Endothelial cell of umbilical vein (primary cell): ENCODE results near the gene REC8. TPM values are rescaled to one million over a fixed set of nuclear protein-coding genes. Genes with fewer than 3 reads are reported as not detected.

ENCODE experiments used
- BruUV-seq: library from RNA; stranded (reverse); fragments of 400-500 nt; replicated peaks from 2 replicates; lab custom pipeline; 2021; lab: Mats Ljungman, UMichigan
- CTCF ChIA-PET: fragments of 300-600, 350-600 bp; sonication (Branson Sonifier 250); formaldehyde crosslinking; loops from one replicate; lab custom pipeline; 2021; ENCODE audit warnings: antibody characterized with exemption, inconsistent platforms; lab: Charles Lee
- POLR2A ChIA-PET: fragments of 300-600, 350-600 bp; sonication (Branson Sonifier 250); formaldehyde crosslinking; loops from one replicate; lab custom pipeline; 2021; ENCODE audit warnings: antibody characterized with exemption, inconsistent platforms; lab: Charles Lee
- DNase-seq: peaks from one replicate; pipeline ENCODE4 v3.0.0-alpha.2; 2011; ENCODE audit warnings: low read depth, low spot score
- FAIRE-seq: peaks from 2 replicates; lab custom pipeline; 2011; peaks lifted over from hg19 to GRCh38; lab: Jason Lieb, UNC
- H2AFZ ChIP-seq: 2 replicates; pipeline ENCODE4 v1.6.0; 2012; ENCODE audit warnings: low read depth, low read length, control low read depth, inconsistent platforms
- H3K27ac ChIP-seq: 2 replicates; pipeline ENCODE4 v1.5.1; 2011; ENCODE audit warnings: low read depth, mild to moderate bottlenecking, control low read depth, low read length, moderate library complexity; ENCODE audit not compliant: insufficient read depth
- H3K27me3 ChIP-seq, 2 experiments: 2 replicates each; pipeline versions ENCODE4 v1.6.0 to v1.6.1; 2011; ENCODE audit warnings: low read length in 2 of 2, mixed read lengths in 1 of 2; ENCODE audit not compliant: control insufficient read depth in 2 of 2, insufficient read depth in 2 of 2
- H3K36me3 ChIP-seq, 2 experiments: 2 replicates in 1 of 2; 3 replicates in 1 of 2; pipeline ENCODE4 v1.5.1; 2011; ENCODE audit warnings: low read length in 2 of 2, mild to moderate bottlenecking in 1 of 2, moderate library complexity in 1 of 2; ENCODE audit not compliant: control insufficient read depth in 2 of 2, insufficient read depth in 2 of 2; ENCODE audit errors: extremely low read depth in 1 of 2
- H3K4me1 ChIP-seq: 3 replicates; pipeline ENCODE4 v1.5.1; 2011; ENCODE audit warnings: mild to moderate bottlenecking, low read length; ENCODE audit not compliant: control insufficient read depth, insufficient read depth; ENCODE audit errors: extremely low read depth
- H3K4me2 ChIP-seq: 2 replicates; pipeline ENCODE4 v1.6.1; 2011; ENCODE audit warnings: low read length, control low read depth, mixed read lengths; ENCODE audit not compliant: insufficient read depth
- H3K4me3 ChIP-seq, 3 experiments: fragments of 200-600 bp in 1 of 3; sonication (generic), shearing (Covaris generic) in 1 of 3; replicated peaks in 1 of 3; 2 replicates each; pipeline ENCODE4 v1.5.1; 2011 to 2016; ENCODE audit warnings: control low read depth in 3 of 3, low read length in 3 of 3, mild to moderate bottlenecking in 2 of 3, inconsistent platforms in 1 of 3, low read depth in 1 of 3, moderate library complexity in 1 of 3; ENCODE audit not compliant: insufficient read depth in 1 of 3
- H3K79me2 ChIP-seq: 2 replicates; pipeline ENCODE4 v1.6.0; 2012; ENCODE audit warnings: low read length, inconsistent platforms; ENCODE audit not compliant: control insufficient read depth, insufficient read depth
- H3K9ac ChIP-seq: replicated peaks from 2 replicates; pipeline ENCODE3; 2011; ENCODE audit warnings: low read length, control low read depth; ENCODE audit not compliant: insufficient read depth; ENCODE audit errors: extremely low read depth
- H3K9me1 ChIP-seq: replicated peaks from 3 replicates; pipeline ENCODE4 v1.6.0; 2011; ENCODE audit warnings: mild to moderate bottlenecking, low read length; ENCODE audit not compliant: control insufficient read depth, insufficient read depth; ENCODE audit errors: extremely low read depth
- H3K9me3 ChIP-seq: replicated peaks from 2 replicates; pipeline ENCODE4 v1.5.1; 2012; ENCODE audit warnings: low read length, inconsistent platforms; ENCODE audit not compliant: control insufficient read depth, insufficient read depth
- H4K20me1 ChIP-seq: replicated peaks from 2 replicates; pipeline ENCODE3; 2011; ENCODE audit warnings: mild to moderate bottlenecking, low read length; ENCODE audit not compliant: control insufficient read depth, insufficient read depth; ENCODE audit errors: extremely low read depth
- GATA2 ChIP-seq: IDR thresholded peaks from 2 replicates; pipeline ENCODE4 v1.7.0; 2011; ENCODE audit warnings: low read depth, mild to moderate bottlenecking, moderate library complexity, mixed read lengths, low read length; ENCODE audit not compliant: insufficient read length, insufficient read depth
- JUN ChIP-seq: IDR thresholded peaks from 2 replicates; pipeline ENCODE4 v1.6.1; 2011; ENCODE audit warnings: borderline replicate concordance, low read depth; ENCODE audit not compliant: insufficient read length, insufficient read depth
- POLR2AphosphoS5 ChIP-seq: IDR thresholded peaks from 2 replicates; pipeline ENCODE4 v1.6.1; 2012; ENCODE audit warnings: low read depth, mild to moderate bottlenecking, control low read depth, low read length, moderate library complexity; ENCODE audit not compliant: insufficient read depth
- dilution Hi-C: fragments of 300-500 bp; cut with MboI; formaldehyde crosslinking; loops from one replicate; pipeline ENCODE4 v1.15.0; 2019; ENCODE audit warnings: low sequenced_read_pairs; ENCODE audit not compliant: extremely low pct_ligation_motif_present
- intact Hi-C: fragments of 100-400 bp; cut with micrococcal nuclease; formaldehyde crosslinking; loops from one replicate; pipeline ENCODE4 v1.10.0; 2022
- polyA plus RNA-seq, 4 experiments: library from polyadenylated mRNA; depleted of rRNA in 3 of 4; stranded (reverse) in 3 of 4; unstranded in 1 of 4; fragments of >200 nt; gene quantifications; 2 replicates each; pipeline versions ENCODE4 v1.2.1 to v1.2.3, GENCODE V29; 2011 to 2012; ENCODE audit warnings: missing spikeins in 1 of 4
- total RNA-seq: library from RNA; stranded (reverse); gene quantifications from 2 replicates; pipeline ENCODE4 v1.2.3, GENCODE V29; 2021
- TF ChIP-seq, protein P1 (sequence below): IDR thresholded peaks from 2 replicates; pipeline ENCODE4 v1.6.1; 2011; ENCODE audit not compliant: insufficient read depth, insufficient read length
- TF ChIP-seq, protein P2 (sequence below), 2 donors: IDR thresholded peaks; 1 replicate in 1 of 2; 2 replicates in 1 of 2; pipeline ENCODE4 v1.5.1; 2011; ENCODE audit warnings: low read length in 2 of 2, mild to moderate bottlenecking in 2 of 2, moderate library complexity in 2 of 2, control low read depth in 1 of 2, inconsistent platforms in 1 of 2, low read depth in 1 of 2; ENCODE audit not compliant: insufficient read depth in 1 of 2; ENCODE audit errors: extremely low read depth in 1 of 2

Gene REC8
- total and polyA plus RNA-seq, 2 donors (not counting 3 experiments of a cell fraction or from before 2014, with no cell fraction given), result 12.5 to 33.6 TPM

DNA sequence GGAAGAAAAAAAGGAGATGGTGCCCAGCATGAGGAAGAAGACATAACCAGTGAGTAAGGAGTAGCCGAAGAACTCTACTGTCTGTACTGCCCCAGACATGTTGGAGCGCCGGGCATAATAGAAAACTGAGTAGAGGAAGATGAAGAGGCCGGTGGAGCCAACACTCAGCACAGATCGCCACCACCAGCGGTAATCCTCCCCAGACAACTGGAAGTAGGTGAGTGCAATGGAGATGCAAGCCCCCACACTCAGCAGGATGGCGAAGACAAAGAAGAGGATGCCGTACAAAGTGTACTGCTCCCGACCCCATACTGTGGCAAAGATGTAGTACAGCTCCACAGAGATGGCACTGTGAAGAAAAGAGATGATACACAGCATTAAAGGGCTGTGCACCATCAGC lies 17.6 kb downstream of the REC8 start:
- DNase-seq (no peak), FAIRE-seq (no peak)
- intact Hi-C loops, result loop anchor here (2.0 kb wide), 4 partner anchors 29 to 107 kb away; partner anchors contain the start of genes DCAF11, IRF9, NRL and PSME2
- CTCF ChIA-PET, result interaction anchor here (1.0 to 1.6 kb wide), 4 partner anchors 24 to 108 kb away, joined by 3 to 6 read pairs (median 4); partner anchors contain the start of genes CHMP4A, IRF9 and MDP1
- H3K9me1 ChIP-seq, result no peaks in the 10 kb centered on the region
- H3K9me3 ChIP-seq, result no peaks in the 10 kb centered on the region
- TF ChIP-seq, protein P1, sequence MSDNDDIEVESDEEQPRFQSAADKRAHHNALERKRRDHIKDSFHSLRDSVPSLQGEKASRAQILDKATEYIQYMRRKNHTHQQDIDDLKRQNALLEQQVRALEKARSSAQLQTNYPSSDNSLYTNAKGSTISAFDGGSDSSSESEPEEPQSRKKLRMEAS, result no peak
- TF ChIP-seq, protein P2, sequence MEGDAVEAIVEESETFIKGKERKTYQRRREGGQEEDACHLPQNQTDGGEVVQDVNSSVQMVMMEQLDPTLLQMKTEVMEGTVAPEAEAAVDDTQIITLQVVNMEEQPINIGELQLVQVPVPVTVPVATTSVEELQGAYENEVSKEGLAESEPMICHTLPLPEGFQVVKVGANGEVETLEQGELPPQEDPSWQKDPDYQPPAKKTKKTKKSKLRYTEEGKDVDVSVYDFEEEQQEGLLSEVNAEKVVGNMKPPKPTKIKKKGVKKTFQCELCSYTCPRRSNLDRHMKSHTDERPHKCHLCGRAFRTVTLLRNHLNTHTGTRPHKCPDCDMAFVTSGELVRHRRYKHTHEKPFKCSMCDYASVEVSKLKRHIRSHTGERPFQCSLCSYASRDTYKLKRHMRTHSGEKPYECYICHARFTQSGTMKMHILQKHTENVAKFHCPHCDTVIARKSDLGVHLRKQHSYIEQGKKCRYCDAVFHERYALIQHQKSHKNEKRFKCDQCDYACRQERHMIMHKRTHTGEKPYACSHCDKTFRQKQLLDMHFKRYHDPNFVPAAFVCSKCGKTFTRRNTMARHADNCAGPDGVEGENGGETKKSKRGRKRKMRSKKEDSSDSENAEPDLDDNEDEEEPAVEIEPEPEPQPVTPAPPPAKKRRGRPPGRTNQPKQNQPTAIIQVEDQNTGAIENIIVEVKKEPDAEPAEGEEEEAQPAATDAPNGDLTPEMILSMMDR (IDR thresholded peaks at IDR 0.05; ENCODE audit: extremely low read depth in 1 of 2, insufficient read depth in 1 of 2, low read depth in 1 of 2, low read length in 2 of 2), result no peak
- TF ChIP-seq JUN (no peak), POLR2AphosphoS5 (no peak), GATA2 (no peak)
- no peaks in the 10 kb centered on the region for H4K20me1 ChIP-seq
- H3K79me2 ChIP-seq, result peaks cover 24% of the 10 kb centered on the region
- no peak overlapping the region for H3K27ac ChIP-seq
- H3K36me3 ChIP-seq, result peaks cover 5 to 31% of the 10 kb centered on the region in 2 experiments
- BruUV-seq, result no TSS peak
- no peak overlapping the region for H3K4me3 ChIP-seq
- peaks cover 8% of the 10 kb centered on the region for H3K4me1 ChIP-seq
- no peaks in the 10 kb centered on the region for H3K27me3 ChIP-seq
- H3K4me2 ChIP-seq, result no peak overlapping the region
- H2AFZ ChIP-seq, result no peak overlapping the region
- H3K9ac ChIP-seq, result peak overlapping the region; percentile 14
- dilution Hi-C loops, result no loop called here
- POLR2A ChIA-PET, result interaction anchor here (1.0 kb wide), 1 partner anchor 24 kb away, joined by 5 read pairs; the partner anchor contains the start of gene CHMP4A
